Small intestine (tissue), 7 donors: ENCODE results near the gene TBL1XR1. TPM values are rescaled to one million over a fixed set of nuclear protein-coding genes. Genes with fewer than 3 reads are reported as not detected.
A peak's percentile ranks its signal among the peaks of the same experiment; 100 is the strongest.

Experiments used
- DNase-seq, 2 donors: peaks; one replicate each; pipeline versions ENCODE4 v3.0.0 to v3.0.0-alpha.2; 2013
- FAIRE-seq: peaks from 2 replicates; lab custom pipeline; 2012; peaks lifted over from hg19 to GRCh38; lab: Jason Lieb, UNC
- H3K27ac ChIP-seq, 3 donors: one replicate each; pipeline ENCODE4 v1.5.1; 2013; ENCODE audit warnings: low read length in 2 of 3, mild to moderate bottlenecking in 2 of 3, control low read depth in 1 of 3, inconsistent platforms in 1 of 3, low read depth in 1 of 3, moderate library complexity in 1 of 3
- H3K27me3 ChIP-seq, 3 donors: one replicate each; pipeline ENCODE4 v1.6.1; 2013; ENCODE audit warnings: low read length in 3 of 3, inconsistent platforms in 1 of 3; ENCODE audit not compliant: control insufficient read depth in 3 of 3, insufficient read depth in 3 of 3
- H3K36me3 ChIP-seq, 3 donors: one replicate each; pipeline ENCODE4 v1.6.1; 2013; ENCODE audit warnings: low read length in 3 of 3, inconsistent platforms in 1 of 3, low read depth in 1 of 3, mild to moderate bottlenecking in 1 of 3, moderate library complexity in 1 of 3; ENCODE audit not compliant: control insufficient read depth in 3 of 3, insufficient read depth in 2 of 3
- H3K4me1 ChIP-seq, 3 donors: one replicate each; pipeline ENCODE4 v1.6.1; 2013; ENCODE audit warnings: low read length in 2 of 3, inconsistent platforms in 1 of 3, low read depth in 1 of 3, mild to moderate bottlenecking in 1 of 3, moderate library complexity in 1 of 3; ENCODE audit not compliant: control insufficient read depth in 3 of 3, insufficient read depth in 2 of 3
- H3K4me3 ChIP-seq, 3 donors: one replicate each; pipeline ENCODE4 v1.5.1; 2013; ENCODE audit warnings: low read length in 3 of 3, control low read depth in 1 of 3, inconsistent platforms in 1 of 3, low read depth in 1 of 3, mild to moderate bottlenecking in 1 of 3, moderate library complexity in 1 of 3
- H3K9me3 ChIP-seq, 2 donors: one replicate each; pipeline ENCODE4 v1.6.1; 2013; ENCODE audit warnings: low read depth in 1 of 2, low read length in 1 of 2; ENCODE audit not compliant: control insufficient read depth in 2 of 2, insufficient read depth in 1 of 2
- WGBS, 3 donors: extraction: QIAGEN DNeasy Blood & Tissue Kit; methylation state at CpG; one replicate each; pipeline ENCODE4 v1.1.7; 2013; 5-methylcytosine and 5-hydroxymethylcytosine counted together
- polyA plus RNA-seq, 4 donors: library from polyadenylated mRNA; stranded (reverse) in 3 of 4; unstranded in 1 of 4; fragments of 200-250 nt in 3 of 4; fragments of 120-200 nt in 1 of 4; gene quantifications; one replicate each; pipeline versions ENCODE4 v1.2.1 to v1.2.3, GENCODE V29; 2013
- donor health status: healthy with polysubstance abuse.
- donor health status: control.
- donor health status: control.
- donor health status: Bipolar disorder and iron deficiency.
- donor health status: healthy.

The TBL1XR1 gene
- polyA plus RNA-seq, 4 donors, result 13.8 to 74.8 (median 27.7) TPM

DNA sequence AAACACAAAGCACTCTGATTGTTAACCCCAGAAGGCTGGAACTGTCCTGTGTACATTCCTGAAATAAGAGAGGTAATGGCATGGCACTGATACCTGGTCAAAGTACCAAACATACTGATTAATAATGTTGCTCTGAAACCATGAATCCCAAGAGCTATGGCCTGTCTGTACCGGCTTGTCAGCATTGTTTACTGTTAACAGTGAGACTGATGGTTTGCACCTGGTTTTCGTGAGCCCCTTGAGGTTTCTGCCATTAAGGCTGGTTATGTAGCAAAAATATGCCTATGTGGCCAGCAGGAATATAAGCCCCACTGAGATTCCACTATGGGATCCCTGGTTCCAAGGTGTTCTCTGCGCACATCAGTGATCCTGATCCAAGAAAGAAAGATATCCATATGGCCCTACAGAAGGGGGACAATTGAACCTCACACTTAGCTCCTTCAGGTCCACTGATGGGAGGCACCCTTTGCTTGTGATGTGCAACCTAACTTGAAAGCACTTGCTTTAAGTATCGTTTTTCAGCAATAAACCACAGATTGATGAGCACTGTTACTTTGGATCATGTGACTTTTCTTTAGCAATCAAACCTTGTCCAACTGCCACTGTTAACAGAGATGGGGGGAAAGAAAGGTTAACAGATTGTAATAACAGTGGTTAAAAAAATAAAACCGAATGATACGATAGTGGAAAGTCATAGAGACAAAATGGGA lies 65.2 kb downstream of the TBL1XR1 start:
- Histone ChIP-seq H3K4me1 (peaks cover 3 to 29% (median 20%) of the 10 kb centered on the region in 3 donors), H3K9me3 (peaks cover 0 to 4% of the 10 kb centered on the region in 2 donors), H3K36me3 (peaks cover 0 to 13% (median 0%) of the 10 kb centered on the region in 3 donors), H3K4me3 (no peak overlapping the region), H3K27ac (peak overlapping the region in 2 of 3 donors; percentile 37 to 39), H3K27me3 (no peaks in the 10 kb centered on the region)
- no peak for FAIRE-seq
- DNase-seq, result peak; percentile 34 to 53
- WGBS, 3 donors, result 62 to 64% (median 64%) methylated on average over 6 of the region's 6 CpGs

DNA sequence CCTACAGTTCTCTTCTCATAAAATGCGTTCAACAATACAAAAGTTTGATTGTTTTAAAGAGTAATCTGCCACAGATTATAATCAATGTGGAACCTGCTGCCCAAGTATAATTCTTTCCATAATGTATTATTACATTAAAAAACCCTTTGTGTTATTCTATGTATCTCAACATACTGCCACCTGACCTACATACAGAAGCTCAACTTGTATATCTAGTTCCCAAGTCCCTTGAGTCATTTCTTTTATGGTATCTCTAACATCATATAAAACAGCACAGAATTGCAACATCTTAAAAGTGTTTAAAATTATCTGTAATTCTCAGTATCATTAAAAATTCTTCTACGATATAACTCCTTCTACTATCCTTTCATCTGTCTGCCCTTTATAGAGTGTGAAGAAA lies 70.3 kb downstream of the TBL1XR1 start:
- FAIRE-seq, result no peak
- H3K27ac ChIP-seq, result no peak overlapping the region
- H3K9me3 ChIP-seq, result no peaks in the 10 kb centered on the region
- peaks cover under 1 to 10% (median 4%) of the 10 kb centered on the region in 3 donors for H3K4me1 ChIP-seq
- DNase-seq, result peak in 1 of 2 donors; percentile 31
- H3K27me3 ChIP-seq, result no peaks in the 10 kb centered on the region
- H3K36me3 ChIP-seq, result peaks cover 0 to 10% (median 0%) of the 10 kb centered on the region in 3 donors
- 23 to 64% (median 43%) methylated on average over 2 of the region's 2 CpGs for WGBS, 3 donors
- H3K4me3 ChIP-seq, result no peak overlapping the region

DNA sequence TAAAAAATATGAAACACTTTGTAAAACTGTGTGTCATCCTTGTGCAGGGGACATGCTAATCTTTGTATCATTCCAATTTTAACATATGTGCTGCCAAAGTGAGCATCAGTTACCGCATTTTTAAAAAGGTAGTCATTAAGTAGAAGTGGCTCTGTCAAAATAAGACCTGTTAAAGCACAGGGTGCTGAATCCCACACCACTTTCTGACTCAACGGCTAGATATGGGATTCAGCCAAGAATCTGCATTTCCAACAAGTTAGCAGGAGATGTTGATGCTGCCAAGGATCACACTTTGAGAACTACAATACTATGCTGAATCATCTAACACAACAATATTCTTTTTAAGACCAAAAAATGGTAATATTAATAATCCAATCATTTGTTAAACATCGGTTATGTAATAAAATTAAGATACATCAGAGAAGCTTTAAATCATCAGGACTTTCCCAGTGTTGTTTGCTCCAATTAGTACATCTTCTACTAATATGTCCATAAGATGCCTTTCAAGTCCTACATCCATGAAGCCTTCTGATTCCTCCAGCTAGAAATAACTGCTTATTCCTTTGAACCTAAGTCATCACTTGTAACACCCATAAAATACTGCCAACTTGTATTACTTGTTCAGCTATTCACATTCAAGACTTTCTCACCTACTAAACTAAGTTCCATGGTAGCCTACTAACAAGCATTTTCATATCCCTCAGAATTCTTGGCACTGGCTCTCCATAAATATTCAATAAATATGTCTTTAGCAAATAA lies 71.1 kb downstream of the TBL1XR1 start:
- H3K4me3 ChIP-seq, result no peak overlapping the region
- H3K36me3 ChIP-seq, result peaks cover 0 to 7% (median 0%) of the 10 kb centered on the region in 3 donors
- H3K27me3 ChIP-seq, result no peaks in the 10 kb centered on the region
- H3K4me1 ChIP-seq, result peaks cover 0 to 4% (median 0%) of the 10 kb centered on the region in 3 donors
- no peak overlapping the region for H3K27ac ChIP-seq
- 81 to 84% (median 81%) methylated on average over 3 of the region's 3 CpGs for WGBS, 3 donors
- DNase-seq (no peak), FAIRE-seq (no peak)
- H3K9me3 ChIP-seq, result no peaks in the 10 kb centered on the region

DNA sequence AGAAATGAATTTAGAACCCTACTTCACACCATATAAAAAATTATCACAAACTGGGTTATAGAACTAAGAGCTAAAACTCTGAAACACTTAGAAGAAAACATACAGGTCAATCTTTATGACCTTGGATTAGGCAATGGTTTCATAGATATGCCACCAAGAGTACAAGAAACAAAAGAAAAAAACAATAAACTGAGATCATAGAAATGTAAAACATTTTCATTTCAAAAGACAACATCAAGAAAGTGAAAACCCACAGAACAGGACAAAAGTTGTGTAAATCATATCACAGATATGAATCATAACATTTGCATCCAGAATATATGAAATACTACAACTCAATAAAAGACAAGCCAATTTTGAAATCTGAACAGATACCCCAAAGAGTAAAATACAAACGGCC lies 72.4 kb downstream of the TBL1XR1 start:
- Histone ChIP-seq H3K27me3 (no peaks in the 10 kb centered on the region), H3K4me1 (peaks cover 0 to 7% (median 4%) of the 10 kb centered on the region in 3 donors), H3K36me3 (peaks cover 0 to 7% (median 0%) of the 10 kb centered on the region in 3 donors), H3K4me3 (no peak overlapping the region), H3K27ac (no peak overlapping the region), H3K9me3 (no peaks in the 10 kb centered on the region)
- FAIRE-seq (no peak), DNase-seq (no peak)
- 73 to 86% (median 77%) methylated on average over 1 of the region's 1 CpG for WGBS, 3 donors

DNA sequence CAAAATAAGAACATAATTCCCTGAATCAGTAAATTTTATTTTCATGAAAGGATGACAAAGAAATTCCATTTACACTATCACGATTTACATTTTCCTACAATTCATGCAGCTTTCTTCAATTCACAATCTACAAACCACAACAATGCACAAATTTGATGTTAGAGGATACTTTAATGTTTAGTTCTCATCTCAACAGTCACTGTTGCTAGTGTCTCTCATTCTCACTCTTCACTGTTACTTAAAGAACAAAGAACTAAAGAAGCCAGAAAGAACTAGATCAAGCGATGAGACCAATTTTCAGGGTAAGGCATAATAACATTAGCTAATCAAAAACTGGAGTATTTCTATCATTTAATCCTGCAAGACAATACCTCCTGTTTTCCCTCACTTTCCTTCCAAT lies 73.5 kb downstream of the TBL1XR1 start:
- DNase-seq (no peak), FAIRE-seq (no peak)
- WGBS, 3 donors, result 85 to 91% (median 87%) methylated on average over 2 of the region's 2 CpGs
- no peak overlapping the region for H3K27ac ChIP-seq
- H3K4me1 ChIP-seq, result peaks cover 0 to 7% (median 4%) of the 10 kb centered on the region in 3 donors
- H3K9me3 ChIP-seq, result no peaks in the 10 kb centered on the region
- peaks cover 0 to 7% (median 0%) of the 10 kb centered on the region in 3 donors for H3K36me3 ChIP-seq
- H3K27me3 ChIP-seq, result no peaks in the 10 kb centered on the region
- no peak overlapping the region for H3K4me3 ChIP-seq

GRCh38 chr3:177122183-177122856 lies 75.0 kb downstream of the TBL1XR1 start:
- no peak for FAIRE-seq
- DNase-seq, result no peak
- no peaks in the 10 kb centered on the region for H3K27me3 ChIP-seq
- no peaks in the 10 kb centered on the region for H3K36me3 ChIP-seq
- WGBS, 3 donors, result 73 to 82% (median 78%) methylated on average over 4 of the region's 4 CpGs
- no peaks in the 10 kb centered on the region for H3K9me3 ChIP-seq
- H3K27ac ChIP-seq, result no peak overlapping the region
- no peak overlapping the region for H3K4me3 ChIP-seq
- peaks cover 0 to 7% (median 4%) of the 10 kb centered on the region in 3 donors for H3K4me1 ChIP-seq

GRCh38 chr3:177119829-177120228 lies 77.5 kb downstream of the TBL1XR1 start:
- WGBS, 3 donors, result 77 to 88% (median 81%) methylated on average over 3 of the region's 3 CpGs
- Histone ChIP-seq H3K4me3 (no peak overlapping the region), H3K27ac (no peak overlapping the region), H3K4me1 (peaks cover 0 to 7% (median 0%) of the 10 kb centered on the region in 3 donors), H3K9me3 (no peaks in the 10 kb centered on the region), H3K27me3 (no peaks in the 10 kb centered on the region), H3K36me3 (no peaks in the 10 kb centered on the region)
- no peak for FAIRE-seq
- no peak for DNase-seq

GRCh38 chr3:177114253-177114652 lies 83.0 kb downstream of the TBL1XR1 start:
- no peak overlapping the region for H3K27ac ChIP-seq
- peaks cover 0 to 2% (median 0%) of the 10 kb centered on the region in 3 donors for H3K4me1 ChIP-seq
- H3K27me3 ChIP-seq, result no peaks in the 10 kb centered on the region
- FAIRE-seq (no peak), DNase-seq (no peak)
- peaks cover 0 to 10% (median 0%) of the 10 kb centered on the region in 3 donors for H3K36me3 ChIP-seq
- H3K4me3 ChIP-seq, result no peak overlapping the region
- WGBS, 3 donors, result 62 to 66% (median 63%) methylated on average over 3 of the region's 3 CpGs
- peaks cover 0 to 2% of the 10 kb centered on the region in 2 donors for H3K9me3 ChIP-seq
